Endothelial cell (in vitro differentiated cells): ENCODE measurements around the gene MYO1D. TPM values are rescaled to one million over a fixed set of nuclear protein-coding genes. Genes with fewer than 3 reads are reported as not detected.

Experiments
- DNase-seq: peaks from one replicate; pipeline ENCODE4 v3.0.0; 2021; ENCODE audit warnings: low spot score
- H3K27ac Mint-ChIP-seq: one replicate; pipeline ENCODE4 v1.8.0; 2021; ENCODE audit warnings: mixed read lengths, inconsistent platforms; ENCODE audit not compliant: unreplicated experiment
- H3K27me3 Mint-ChIP-seq: one replicate; pipeline ENCODE4 v1.8.0; 2021; ENCODE audit warnings: mild to moderate bottlenecking, moderate library complexity, mixed read lengths, inconsistent platforms; ENCODE audit not compliant: unreplicated experiment
- H3K36me3 Mint-ChIP-seq: one replicate; pipeline ENCODE4 v1.8.0; 2021; ENCODE audit warnings: mild to moderate bottlenecking, low read depth, mixed read lengths, inconsistent platforms; ENCODE audit not compliant: unreplicated experiment
- H3K4me1 Mint-ChIP-seq: one replicate; pipeline ENCODE4 v1.8.0; 2021; ENCODE audit warnings: mild to moderate bottlenecking, mixed read lengths, inconsistent platforms; ENCODE audit not compliant: unreplicated experiment
- H3K4me3 Mint-ChIP-seq: one replicate; pipeline ENCODE4 v1.8.0; 2021; ENCODE audit warnings: mild to moderate bottlenecking, mixed read lengths, inconsistent platforms; ENCODE audit not compliant: unreplicated experiment
- H3K9me3 Mint-ChIP-seq: one replicate; pipeline ENCODE4 v1.8.0; 2021; ENCODE audit warnings: mixed read lengths, inconsistent platforms; ENCODE audit not compliant: unreplicated experiment
- total RNA-seq: library from RNA; stranded (reverse); fragmentation: NEBNext Ultra II Directional; extraction: Animal tissue kit (Norgen Biotek cat#: 25700); gene quantifications from one replicate; pipeline ENCODE4 v1.2.1, GENCODE V29; 2021; ENCODE audit not compliant: unreplicated experiment
- TF ChIP-seq, protein P1 (sequence below): fragments of 200-600 bp; sonication (generic); IDR thresholded peaks from one replicate; pipeline ENCODE4 v1.5.0; 2021; ENCODE audit warnings: antibody characterized with exemption; ENCODE audit not compliant: unreplicated experiment

The MYO1D gene
- total RNA-seq, 1 donor from 2014 or later: 26.4 TPM

DNA sequence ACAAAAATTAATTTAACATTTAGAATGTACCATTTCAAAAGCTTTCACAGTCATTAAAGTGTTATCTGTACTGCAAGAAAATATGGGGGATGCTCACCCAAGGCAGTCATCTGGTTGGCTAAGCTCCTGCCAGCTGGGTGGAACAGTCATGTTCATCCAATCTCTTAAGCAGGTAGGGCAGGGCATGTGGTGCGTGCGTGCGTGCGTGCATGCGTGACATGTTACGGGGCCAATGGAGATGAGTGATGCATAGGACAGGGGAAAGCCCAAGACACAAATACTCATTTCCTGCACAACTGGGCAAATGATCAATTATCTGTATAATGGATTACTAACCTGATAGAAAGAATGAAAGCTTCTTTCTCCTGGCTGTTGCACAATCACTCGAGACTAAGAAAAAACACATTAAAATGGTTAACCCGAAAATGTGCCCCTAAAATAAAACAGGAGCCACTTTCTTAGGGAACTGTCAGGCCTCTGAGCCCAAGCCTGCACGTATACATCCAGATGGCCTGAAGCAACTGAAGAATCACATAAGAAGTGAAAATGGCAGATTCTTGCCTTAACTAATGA lies 104.4 kb downstream of the MYO1D start:
- TF ChIP-seq, protein P1, sequence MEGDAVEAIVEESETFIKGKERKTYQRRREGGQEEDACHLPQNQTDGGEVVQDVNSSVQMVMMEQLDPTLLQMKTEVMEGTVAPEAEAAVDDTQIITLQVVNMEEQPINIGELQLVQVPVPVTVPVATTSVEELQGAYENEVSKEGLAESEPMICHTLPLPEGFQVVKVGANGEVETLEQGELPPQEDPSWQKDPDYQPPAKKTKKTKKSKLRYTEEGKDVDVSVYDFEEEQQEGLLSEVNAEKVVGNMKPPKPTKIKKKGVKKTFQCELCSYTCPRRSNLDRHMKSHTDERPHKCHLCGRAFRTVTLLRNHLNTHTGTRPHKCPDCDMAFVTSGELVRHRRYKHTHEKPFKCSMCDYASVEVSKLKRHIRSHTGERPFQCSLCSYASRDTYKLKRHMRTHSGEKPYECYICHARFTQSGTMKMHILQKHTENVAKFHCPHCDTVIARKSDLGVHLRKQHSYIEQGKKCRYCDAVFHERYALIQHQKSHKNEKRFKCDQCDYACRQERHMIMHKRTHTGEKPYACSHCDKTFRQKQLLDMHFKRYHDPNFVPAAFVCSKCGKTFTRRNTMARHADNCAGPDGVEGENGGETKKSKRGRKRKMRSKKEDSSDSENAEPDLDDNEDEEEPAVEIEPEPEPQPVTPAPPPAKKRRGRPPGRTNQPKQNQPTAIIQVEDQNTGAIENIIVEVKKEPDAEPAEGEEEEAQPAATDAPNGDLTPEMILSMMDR: no peak
- peaks cover 1% of the 10 kb centered on the region for H3K27me3 Mint-ChIP-seq
- DNase-seq: no peak
- H3K4me3 Mint-ChIP-seq: no peak overlapping the region
- no peaks in the 10 kb centered on the region for H3K36me3 Mint-ChIP-seq
- H3K27ac Mint-ChIP-seq: no peak overlapping the region
- H3K9me3 Mint-ChIP-seq: no peaks in the 10 kb centered on the region
- peaks cover 9% of the 10 kb centered on the region for H3K4me1 Mint-ChIP-seq

DNA sequence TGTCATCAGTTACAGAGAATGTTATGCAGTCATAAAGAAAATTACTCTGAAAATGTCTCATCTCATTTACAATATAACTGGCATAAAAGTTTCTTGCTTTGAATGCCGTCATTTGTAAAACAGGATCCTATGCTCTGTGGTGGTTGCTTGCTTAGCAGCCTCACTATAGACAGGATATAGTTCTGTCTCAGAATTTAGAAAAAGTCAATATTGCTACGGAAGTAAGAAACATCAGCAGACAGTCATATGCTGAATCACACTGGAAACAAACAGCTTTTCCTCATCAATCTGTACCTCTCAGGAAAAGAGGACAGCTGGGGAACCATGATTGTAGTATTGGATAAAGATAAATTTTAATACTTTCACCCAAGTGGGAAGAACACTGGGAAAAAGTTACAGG lies 105.5 kb downstream of the MYO1D start:
- H3K4me1 Mint-ChIP-seq: peaks cover 9% of the 10 kb centered on the region
- DNase-seq: no peak

DNA sequence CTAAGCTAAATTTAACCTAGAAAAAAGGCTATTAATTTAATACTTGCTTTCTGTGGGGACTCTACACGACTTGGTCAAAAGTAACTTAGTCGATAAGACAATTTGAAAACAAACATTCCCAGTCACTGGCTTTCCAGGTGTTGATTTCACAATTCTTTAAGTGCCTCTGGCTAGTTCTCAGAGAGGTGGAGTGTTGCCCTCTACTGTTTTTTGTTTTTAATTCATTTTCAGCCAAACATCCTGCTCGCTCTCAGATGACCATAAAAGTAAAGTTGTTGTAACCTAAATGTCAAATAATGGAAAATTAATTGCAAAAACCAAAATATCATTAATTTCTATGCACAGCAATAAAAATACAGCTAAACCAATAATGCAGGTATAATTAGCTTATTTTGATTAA lies 107.1 kb downstream of the MYO1D start:
- peaks cover 9% of the 10 kb centered on the region for H3K4me1 Mint-ChIP-seq
- H3K27ac Mint-ChIP-seq: no peak overlapping the region
- H3K4me3 Mint-ChIP-seq: no peak overlapping the region
- no peaks in the 10 kb centered on the region for H3K36me3 Mint-ChIP-seq
- no peaks in the 10 kb centered on the region for H3K9me3 Mint-ChIP-seq
- peaks cover 1% of the 10 kb centered on the region for H3K27me3 Mint-ChIP-seq
- no peak for DNase-seq
- TF ChIP-seq, protein P1: no peak

More for the DNA sequence above, 105.5 kb downstream of the MYO1D start:
- Mint-ChIP-seq H3K27ac (peak overlapping the region; percentile 71), H3K27me3 (peaks cover 1% of the 10 kb centered on the region), H3K4me3 (no peak overlapping the region), H3K36me3 (no peaks in the 10 kb centered on the region), H3K9me3 (no peaks in the 10 kb centered on the region)
- TF ChIP-seq, protein P1: no peak

DNA sequence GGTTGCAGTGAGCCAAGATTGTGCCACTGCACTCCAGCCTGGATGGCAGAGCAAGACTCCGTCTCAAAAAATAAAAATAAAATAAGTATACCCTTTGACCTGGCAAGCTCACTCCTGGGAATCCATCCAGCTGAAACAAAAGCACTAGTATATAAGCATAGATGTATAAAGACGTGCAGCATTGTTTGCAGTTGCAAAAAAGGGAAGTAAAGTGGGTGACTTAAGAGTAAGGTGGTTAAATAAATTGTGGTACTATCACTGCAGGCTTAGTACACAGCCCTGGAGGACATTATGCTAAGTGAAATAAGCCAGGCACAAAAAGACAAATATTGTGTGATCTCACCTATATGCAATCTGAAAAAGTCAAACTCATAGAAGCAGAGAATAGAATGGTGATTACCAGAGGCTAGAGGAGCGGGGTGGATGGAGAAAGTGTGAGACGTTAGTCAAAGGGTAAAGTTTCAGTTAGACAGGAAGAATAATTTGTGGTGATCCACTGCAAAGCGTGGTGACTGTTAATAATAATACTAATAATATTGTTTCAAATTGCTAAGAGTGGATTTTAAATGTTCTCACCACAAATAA lies 113.0 kb downstream of the MYO1D start:
- Mint-ChIP-seq H3K4me3 (no peak overlapping the region), H3K9me3 (no peaks in the 10 kb centered on the region), H3K36me3 (no peaks in the 10 kb centered on the region), H3K27ac (no peak overlapping the region), H3K27me3 (no peaks in the 10 kb centered on the region), H3K4me1 (no peaks in the 10 kb centered on the region)
- TF ChIP-seq, protein P1: no peak
- no peak for DNase-seq

DNA sequence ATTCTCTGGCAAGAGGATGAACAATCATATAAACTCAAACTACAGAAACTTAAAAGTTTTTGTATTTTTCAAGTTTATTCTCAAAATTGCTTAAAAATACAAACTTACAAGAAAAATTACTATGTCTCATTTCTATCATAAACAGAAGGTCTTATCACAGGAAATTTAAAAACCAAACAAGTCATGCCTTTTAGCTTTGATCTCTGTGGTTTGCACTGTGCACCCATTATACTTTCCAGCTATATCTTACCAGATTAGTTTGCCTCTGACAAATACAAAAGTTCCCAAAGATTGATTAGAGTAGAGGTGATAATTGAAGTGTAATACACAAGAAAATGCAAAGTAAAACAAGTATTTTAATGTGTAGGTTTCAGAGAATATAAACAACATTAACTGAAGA lies 117.4 kb downstream of the MYO1D start:
- no peaks in the 10 kb centered on the region for H3K9me3 Mint-ChIP-seq
- no peaks in the 10 kb centered on the region for H3K27me3 Mint-ChIP-seq
- no peak overlapping the region for H3K27ac Mint-ChIP-seq
- H3K4me3 Mint-ChIP-seq: no peak overlapping the region
- TF ChIP-seq, protein P1: no peak
- H3K36me3 Mint-ChIP-seq: no peaks in the 10 kb centered on the region
- H3K4me1 Mint-ChIP-seq: no peaks in the 10 kb centered on the region
- no peak for DNase-seq
